Transverse colon (tissue), 4 donors: ENCODE measurements around the gene C19orf73.

Source experiments
- CTCF ChIP-seq, 5 experiments: fragments of 200-600 bp in 3 of 5; fragments of 450-650 bp in 2 of 5; sonication (generic) in 3 of 5; IDR thresholded peaks; 1 replicate in 2 of 5; 2 replicates in 3 of 5; pipeline ENCODE4 v1.5.1; 2016 to 2017; ENCODE audit warnings: antibody characterized with exemption in 5 of 5, inconsistent platforms in 3 of 5, mild to moderate bottlenecking in 2 of 5, moderate library complexity in 1 of 5
- POLR2A ChIP-seq: fragments of 450-650 bp; IDR thresholded peaks from one replicate; pipeline ENCODE4 v1.6.1; 2016; ENCODE audit warnings: antibody characterized with exemption, mild to moderate bottlenecking, moderate library complexity
- POLR2AphosphoS5 ChIP-seq, 3 donors: sonication (generic); formaldehyde crosslinking; IDR thresholded peaks; one replicate each; pipeline ENCODE4 v1.6.1; 2016; ENCODE audit warnings: antibody characterized with exemption in 3 of 3

GRCh38 chr19:49111218-49111998, 7.5 kb downstream of the C19orf73 start:
- TF ChIP-seq CTCF (IDR thresholded peaks at IDR 0.05) (no peak), POLR2AphosphoS5 (IDR thresholded peaks at IDR 0.05) (no peak), POLR2A (no peak)
